Measurements from ENCODE around the gene SYNDIG1L.

DNA sequence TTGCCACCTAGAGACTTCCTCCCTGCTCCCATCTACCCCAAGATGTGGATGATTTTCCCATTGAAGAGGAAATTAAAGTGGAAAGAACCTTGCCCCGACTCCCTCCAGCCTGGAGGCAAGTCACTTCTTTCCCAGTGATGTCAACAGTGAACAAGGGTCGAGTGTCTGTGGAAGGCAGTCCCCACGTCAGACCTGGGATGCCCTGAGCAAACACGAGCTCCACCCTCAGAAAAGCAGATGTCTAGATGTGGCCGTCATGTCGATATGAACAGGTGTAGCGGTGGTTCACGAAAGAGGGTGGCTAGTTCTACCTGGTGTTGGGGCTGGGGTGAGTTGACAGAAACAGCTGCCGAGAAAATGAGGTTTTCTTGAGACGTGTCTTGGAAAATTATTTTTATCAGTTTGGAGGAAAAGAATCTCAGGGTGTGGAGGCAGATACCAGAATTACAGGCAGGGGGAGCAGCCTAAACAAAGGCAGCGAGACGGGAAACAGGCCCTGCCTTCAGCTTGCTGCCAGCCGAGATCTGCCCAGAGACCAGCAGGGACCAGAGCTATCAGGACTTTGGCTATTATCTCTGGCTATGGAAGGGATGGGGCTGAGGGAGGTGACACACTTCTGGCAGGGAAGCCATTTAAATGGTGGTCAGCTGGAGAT, 25.9 kb downstream of the SYNDIG1L start:
- TF ChIP-seq, protein P1, sequence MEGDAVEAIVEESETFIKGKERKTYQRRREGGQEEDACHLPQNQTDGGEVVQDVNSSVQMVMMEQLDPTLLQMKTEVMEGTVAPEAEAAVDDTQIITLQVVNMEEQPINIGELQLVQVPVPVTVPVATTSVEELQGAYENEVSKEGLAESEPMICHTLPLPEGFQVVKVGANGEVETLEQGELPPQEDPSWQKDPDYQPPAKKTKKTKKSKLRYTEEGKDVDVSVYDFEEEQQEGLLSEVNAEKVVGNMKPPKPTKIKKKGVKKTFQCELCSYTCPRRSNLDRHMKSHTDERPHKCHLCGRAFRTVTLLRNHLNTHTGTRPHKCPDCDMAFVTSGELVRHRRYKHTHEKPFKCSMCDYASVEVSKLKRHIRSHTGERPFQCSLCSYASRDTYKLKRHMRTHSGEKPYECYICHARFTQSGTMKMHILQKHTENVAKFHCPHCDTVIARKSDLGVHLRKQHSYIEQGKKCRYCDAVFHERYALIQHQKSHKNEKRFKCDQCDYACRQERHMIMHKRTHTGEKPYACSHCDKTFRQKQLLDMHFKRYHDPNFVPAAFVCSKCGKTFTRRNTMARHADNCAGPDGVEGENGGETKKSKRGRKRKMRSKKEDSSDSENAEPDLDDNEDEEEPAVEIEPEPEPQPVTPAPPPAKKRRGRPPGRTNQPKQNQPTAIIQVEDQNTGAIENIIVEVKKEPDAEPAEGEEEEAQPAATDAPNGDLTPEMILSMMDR (IDR thresholded peaks at IDR 0.05) = no peak
- TF ChIP-seq POLR2A (IDR thresholded peaks at IDR 0.05) = no peak
